HG03066 (cell line): Measurements from ENCODE around the gene MAP4.

ENCODE experiments used
- ATAC-seq: cut with Tn5 transposase; IDR thresholded peaks from one replicate; pipeline ENCODE4 v1.9.1; 2021; ENCODE audit warnings: low read depth; ENCODE audit not compliant: unreplicated experiment

MAP4 gene

GRCh38 chr3:47867451-47868044 is 148.7 kb downstream of the MAP4 start:
- ATAC-seq, result no peak

DNA sequence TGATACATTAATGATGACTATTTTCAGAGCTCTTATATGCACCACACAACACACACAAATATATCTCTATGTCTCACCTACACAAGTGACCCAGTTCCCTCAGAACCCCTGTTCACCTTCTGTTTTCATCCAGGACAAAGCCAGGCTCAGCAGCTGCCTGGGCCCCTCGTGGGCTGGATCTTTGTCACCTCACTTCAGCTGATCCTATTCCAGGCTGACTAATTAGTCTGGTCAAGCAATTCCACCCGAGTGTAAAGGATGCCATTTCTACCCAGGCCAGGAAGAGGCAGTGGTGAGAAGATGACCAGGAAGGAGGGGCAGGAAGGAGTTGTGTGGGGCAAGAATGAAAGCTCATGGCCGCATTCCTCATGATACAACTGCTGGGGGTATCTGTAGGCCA is 151.0 kb downstream of the MAP4 start:
- ATAC-seq, result no peak

GRCh38 chr3:47863391-47864128 is 152.7 kb downstream of the MAP4 start:
- ATAC-seq, result no peak

- ATAC-seq, result no peak
Measured at GRCh38 chr3:47859956-47860605, 156.1 kb downstream of the MAP4 start.

- no peak for ATAC-seq
Measured at GRCh38 chr3:47857151-47857550, 159.1 kb downstream of the MAP4 start.

- ATAC-seq, result no peak
Measured at GRCh38 chr3:47856669-47857068, 159.5 kb downstream of the MAP4 start.

DNA sequence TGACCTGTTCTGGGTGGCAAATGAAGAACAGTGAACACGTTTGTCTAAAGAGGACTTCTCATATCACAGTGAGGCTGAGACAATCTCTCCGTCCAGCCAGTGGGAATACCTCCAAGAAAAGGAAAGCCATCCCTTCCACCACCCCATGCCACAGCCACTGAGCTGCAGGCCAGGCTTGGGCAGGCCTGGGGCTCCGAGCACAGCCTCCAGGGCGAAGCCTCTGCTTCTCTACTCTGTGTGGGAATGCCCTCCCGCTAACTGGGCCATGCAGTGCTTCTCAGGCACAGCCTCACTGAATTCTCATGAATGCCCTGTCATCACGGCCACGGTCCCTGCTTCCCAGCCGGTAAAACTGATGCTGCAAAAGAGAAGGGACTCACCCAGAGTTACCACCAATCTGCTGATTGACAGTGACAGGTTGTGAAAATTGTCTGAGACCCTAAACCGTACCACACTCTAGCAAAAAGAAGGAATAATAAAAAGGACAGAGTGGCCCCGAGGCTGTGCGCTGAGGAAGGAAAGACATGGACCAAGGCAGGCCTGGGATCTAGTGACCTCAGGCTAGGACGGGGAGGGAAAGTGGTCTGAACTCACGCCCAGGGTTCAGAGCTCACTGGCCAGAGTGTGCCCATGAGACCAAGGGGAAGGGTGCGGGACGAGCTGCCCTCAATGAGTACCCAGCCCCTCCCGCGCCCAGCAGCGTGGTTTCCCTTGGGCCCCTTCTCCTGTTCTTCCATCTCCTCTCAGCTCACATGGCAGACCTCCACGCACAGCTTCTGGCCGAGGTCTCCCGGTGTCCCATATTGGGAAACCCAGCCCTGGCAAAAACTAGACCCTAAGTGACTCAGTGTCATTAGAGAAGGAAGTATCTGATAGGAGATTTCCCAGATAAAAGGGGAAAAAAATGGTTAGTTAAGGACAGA is 160.5 kb downstream of the MAP4 start:
- ATAC-seq, result no peak

GRCh38 chr3:47854720-47855455 is 161.3 kb downstream of the MAP4 start:
- no peak for ATAC-seq

- no peak for ATAC-seq
Measured at GRCh38 chr3:47854267-47854666, 161.9 kb downstream of the MAP4 start.

DNA sequence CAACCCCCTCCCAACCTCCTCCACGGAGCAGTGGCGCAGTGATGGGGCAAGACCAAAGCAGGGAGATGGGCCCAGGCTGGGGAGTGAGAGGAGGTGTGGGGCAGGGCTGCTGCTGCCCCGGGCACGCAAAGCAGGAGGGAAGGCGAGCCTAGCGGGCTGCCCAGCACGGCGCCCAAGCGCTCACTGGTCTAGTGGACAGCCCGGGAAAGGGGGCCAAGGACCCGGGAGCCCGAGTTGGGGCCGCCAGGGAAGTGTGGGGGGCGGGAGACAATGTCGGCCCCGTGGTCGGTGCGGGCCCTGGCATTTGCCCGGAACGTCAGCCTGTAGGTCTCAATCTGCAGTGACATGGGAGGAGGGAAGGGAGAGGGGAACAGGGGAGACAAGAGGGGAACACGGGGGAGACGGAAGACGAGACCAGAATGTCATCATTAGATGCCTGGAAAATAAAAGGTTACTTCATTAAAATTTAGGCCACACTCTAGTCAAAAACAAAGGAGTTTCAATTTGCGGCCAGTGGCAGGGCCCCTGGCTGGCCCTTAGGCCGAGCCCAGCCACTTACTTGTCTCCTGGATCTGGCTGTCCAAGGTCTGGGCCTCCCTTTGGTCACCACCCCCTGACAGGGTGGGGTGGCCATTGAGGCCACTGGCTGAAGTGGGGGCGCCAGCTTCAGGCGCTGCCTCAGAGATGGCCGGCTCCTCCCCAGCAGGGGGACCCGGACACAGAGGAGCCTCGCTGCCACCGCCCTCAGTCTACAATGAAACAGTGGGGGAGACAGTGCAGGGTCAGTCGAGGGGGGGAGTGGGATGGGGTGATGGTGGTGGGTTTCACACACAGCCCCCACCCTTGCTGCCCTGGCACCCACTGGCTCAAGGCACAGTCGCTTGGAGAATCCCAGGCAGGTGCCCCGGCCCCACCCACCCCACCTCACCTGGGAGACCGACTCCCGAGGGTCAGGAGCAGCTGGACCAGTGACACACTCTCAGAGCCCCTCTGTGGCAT is 163.3 kb downstream of the MAP4 start:
- no peak for ATAC-seq

GRCh38 chr3:47851888-47852603 is 164.2 kb downstream of the MAP4 start:
- no peak for ATAC-seq

DNA sequence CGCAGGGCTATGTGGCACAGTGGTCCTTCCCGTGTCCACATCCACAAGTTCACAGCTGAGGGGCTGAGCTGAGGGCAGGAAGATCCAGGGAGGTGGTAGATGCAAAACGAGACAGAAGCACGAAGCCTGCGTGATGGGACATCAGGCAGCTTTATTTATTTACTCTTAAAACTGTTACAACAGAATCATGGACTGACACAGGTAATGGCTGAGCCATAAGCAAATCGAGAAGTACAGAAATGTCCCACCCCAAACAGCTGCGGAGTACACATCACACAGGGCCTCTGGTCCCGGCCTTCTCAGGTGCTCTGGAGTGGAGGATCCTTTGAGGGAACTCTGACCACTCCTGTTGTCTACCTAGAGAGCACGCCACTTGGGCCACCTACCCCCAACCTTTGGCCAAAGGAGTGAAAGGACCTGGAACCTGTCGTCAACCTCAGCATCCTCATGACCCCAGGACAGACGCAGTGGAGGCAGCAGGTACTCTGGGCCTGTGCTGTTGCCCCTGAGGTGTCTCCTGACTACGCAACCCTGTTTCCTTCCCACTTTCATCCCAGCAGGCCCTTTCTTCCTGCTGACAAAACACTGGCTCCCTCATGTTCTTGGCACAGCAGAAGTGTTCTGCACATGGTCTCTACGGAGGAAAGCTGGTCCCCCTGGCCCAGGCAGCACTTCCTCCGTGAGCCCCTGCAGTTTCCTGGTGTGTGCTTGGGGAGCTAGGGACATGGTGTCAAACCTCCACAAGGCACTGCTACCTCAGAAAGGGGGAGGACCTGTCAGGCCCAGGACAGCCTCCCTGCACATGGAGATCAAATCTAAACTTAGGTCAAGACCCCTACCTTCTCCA is 165.4 kb downstream of the MAP4 start:
- ATAC-seq, result no peak

- no peak for ATAC-seq
Measured at GRCh38 chr3:47849699-47850563, 166.3 kb downstream of the MAP4 start.

- ATAC-seq, result no peak
Measured at GRCh38 chr3:47849186-47849698, 167.0 kb downstream of the MAP4 start.

GRCh38 chr3:47848599-47849117 is 167.6 kb downstream of the MAP4 start:
- ATAC-seq, result no peak
